IMR-90 (cell line): ENCODE measurements around the gene SMIM5. TPM values are rescaled to one million over a fixed set of nuclear protein-coding genes. Genes with fewer than 3 reads are reported as not detected.

Experiments used
- ATAC-seq: fragments of 200-7000 bp; cut with Tn5 transposase; 2 replicates; pipeline ENCODE4 v1.9.1; 2020; ENCODE audit warnings: low read depth, mild to moderate bottlenecking, moderate library complexity
- BruUV-seq: library from RNA; stranded (reverse); fragments of 400-500 nt; replicated peaks from 2 replicates; lab custom pipeline; 2021; lab: Mats Ljungman, UMichigan
- CTCF ChIA-PET: fragments of 300-600 bp; formaldehyde crosslinking; extraction: SDS; loops from one replicate; lab custom pipeline; 2021; ENCODE audit warnings: antibody characterized with exemption; lab: Yijun Ruan, JAX
- POLR2A ChIA-PET: fragments of 300-600 bp; sonication (Branson Sonifier 250); formaldehyde crosslinking; loops from one replicate; lab custom pipeline; 2022; ENCODE audit warnings: antibody characterized with exemption; ENCODE audit not compliant: unreplicated experiment; lab: Charles Lee
- DNase-seq: peaks from one replicate; pipeline ENCODE4 v3.0.0; 2013
- H2AFZ ChIP-seq: replicated peaks from 2 replicates; pipeline ENCODE3; 2013; ENCODE audit warnings: low read length, mild to moderate bottlenecking; ENCODE audit not compliant: poor library complexity
- H2AK5ac ChIP-seq: 2 replicates; pipeline ENCODE4 v1.6.1; 2013; ENCODE audit warnings: low read depth, low read length, inconsistent platforms
- H2AK9ac ChIP-seq: replicated peaks from 2 replicates; pipeline ENCODE3; 2013; ENCODE audit warnings: mild to moderate bottlenecking, low read depth, low read length, moderate library complexity; ENCODE audit not compliant: poor library complexity
- H2BK120ac ChIP-seq: 2 replicates; pipeline ENCODE4 v1.6.1; 2013; ENCODE audit warnings: low read depth, low read length, inconsistent platforms
- H2BK15ac ChIP-seq: 3 replicates; pipeline ENCODE4 v1.6.1; 2013; ENCODE audit warnings: low read depth, low read length, inconsistent platforms
- H2BK20ac ChIP-seq: 2 replicates; pipeline ENCODE4 v1.6.1; 2013; ENCODE audit warnings: low read depth, mild to moderate bottlenecking, inconsistent platforms, low read length, moderate library complexity
- H2BK5ac ChIP-seq: 2 replicates; pipeline ENCODE4 v1.6.1; 2013; ENCODE audit warnings: mild to moderate bottlenecking, low read depth, low read length, inconsistent platforms; ENCODE audit not compliant: poor library complexity, severe bottlenecking
- H3K14ac ChIP-seq: replicated peaks from 2 replicates; pipeline ENCODE4 v1.6.1; 2013; ENCODE audit warnings: low read depth, low read length, inconsistent platforms
- H3K18ac ChIP-seq: 2 replicates; pipeline ENCODE4 v1.6.1; 2013; ENCODE audit warnings: low read depth, low read length, control low read depth
- H3K23ac ChIP-seq: 2 replicates; pipeline ENCODE4 v1.6.1; 2013; ENCODE audit warnings: low read depth, low read length, inconsistent platforms
- H3K27ac ChIP-seq: 2 replicates; pipeline ENCODE4 v1.5.1; 2013; ENCODE audit warnings: mild to moderate bottlenecking, control low read depth, low read length; ENCODE audit not compliant: insufficient read depth
- H3K27me3 ChIP-seq: 2 replicates; pipeline ENCODE4 v1.6.1; 2013; ENCODE audit warnings: low read length; ENCODE audit not compliant: control insufficient read depth, insufficient read depth
- H3K36me3 ChIP-seq: 2 replicates; pipeline ENCODE4 v1.6.1; 2013; ENCODE audit warnings: low read length, mixed read lengths; ENCODE audit not compliant: control insufficient read depth, insufficient read depth
- H3K4ac ChIP-seq: 2 replicates; pipeline ENCODE4 v1.6.1; 2013; ENCODE audit warnings: low read depth, low read length, inconsistent platforms
- H3K4me1 ChIP-seq: 2 replicates; pipeline ENCODE4 v1.6.1; 2013; ENCODE audit warnings: low read length, mixed read lengths; ENCODE audit not compliant: control insufficient read depth, insufficient read depth
- H3K4me2 ChIP-seq: 2 replicates; pipeline ENCODE4 v1.6.1; 2013; ENCODE audit warnings: low read depth, mild to moderate bottlenecking, control low read depth, low read length, moderate library complexity
- H3K4me3 ChIP-seq: 2 replicates; pipeline ENCODE4 v1.5.1; 2013; ENCODE audit warnings: low read depth, mild to moderate bottlenecking, control low read depth, low read length, moderate library complexity; ENCODE audit not compliant: insufficient read depth
- H3K56ac ChIP-seq: 2 replicates; pipeline ENCODE4 v1.6.1; 2013; ENCODE audit warnings: low read length, inconsistent platforms; ENCODE audit not compliant: insufficient read depth; ENCODE audit errors: extremely low read depth
- H3K79me1 ChIP-seq, 2 experiments: 2 replicates each; pipeline ENCODE4 v1.6.1; 2013; ENCODE audit warnings: low read length in 2 of 2, inconsistent platforms in 1 of 2, low read depth in 1 of 2
- H3K9ac ChIP-seq: 2 replicates; pipeline ENCODE4 v1.6.1; 2013; ENCODE audit warnings: low read depth, low read length, control low read depth
- H3K9me1 ChIP-seq: 2 replicates; pipeline ENCODE4 v1.6.1; 2013; ENCODE audit warnings: low read length, inconsistent platforms; ENCODE audit not compliant: insufficient read depth
- H3K9me3 ChIP-seq: 2 replicates; pipeline ENCODE4 v1.6.1; 2013; ENCODE audit warnings: low read length; ENCODE audit not compliant: control insufficient read depth, insufficient read depth
- H4K20me1 ChIP-seq: 2 replicates; pipeline ENCODE4 v1.6.1; 2013; ENCODE audit warnings: low read length, inconsistent platforms; ENCODE audit not compliant: insufficient read depth
- H4K5ac ChIP-seq: 2 replicates; pipeline ENCODE4 v1.6.1; 2013; ENCODE audit warnings: mild to moderate bottlenecking, low read depth, low read length, control low read depth
- H4K8ac ChIP-seq, 2 experiments: 2 replicates each; pipeline ENCODE4 v1.6.1; 2013; ENCODE audit warnings: low read depth in 2 of 2, low read length in 2 of 2, control low read depth in 1 of 2, inconsistent platforms in 1 of 2
- H4K91ac ChIP-seq: 2 replicates; pipeline ENCODE4 v1.6.1; 2013; ENCODE audit warnings: low read depth, low read length, inconsistent platforms; ENCODE audit not compliant: insufficient read depth
- BHLHE40 ChIP-seq: fragments of 150-350 bp; IDR thresholded peaks from 2 replicates; pipeline ENCODE4 v1.6.1; 2016; ENCODE audit warnings: mild to moderate bottlenecking, low read depth, low read length
- CTCF ChIP-seq: conservative IDR thresholded peaks from 2 replicates; pipeline ENCODE4 v1.5.1; 2012; ENCODE audit warnings: mild to moderate bottlenecking, low read depth, low read length, improper control_type of control experiment
- MAFK ChIP-seq: IDR thresholded peaks from 2 replicates; pipeline ENCODE4 v1.6.1; 2012; ENCODE audit warnings: low read depth, low read length, improper control_type of control experiment
- MAZ ChIP-seq: IDR thresholded peaks from 2 replicates; pipeline ENCODE4 v1.6.1; 2012; ENCODE audit warnings: low read depth, mild to moderate bottlenecking, low read length, improper control_type of control experiment, moderate library complexity, borderline replicate concordance
- RAD21 ChIP-seq: IDR thresholded peaks from 2 replicates; pipeline ENCODE4 v1.6.1; 2012; ENCODE audit warnings: low read length, improper control_type of control experiment
- WGBS, 2 experiments: methylation state at CpG; one replicate each; pipeline versions ENCODE4 v1.1.5 to v1.1.7; 2013; ENCODE audit warnings: missing lambda C conversion rate in 2 of 2; ENCODE audit not compliant: insufficient read length in 1 of 2; ENCODE audit errors: extremely low coverage in 2 of 2; 5-methylcytosine and 5-hydroxymethylcytosine counted together
- dilution Hi-C: fragments of 300-500 bp; cut with HindIII; formaldehyde crosslinking; loops from one replicate; pipeline ENCODE4 v1.14.3; 2018; ENCODE audit warnings: low sequenced_read_pairs; ENCODE audit not compliant: unreplicated experiment
- in situ Hi-C: fragments of 300-500 bp; cut with MboI; formaldehyde crosslinking; loops from 3 replicates; pipeline ENCODE4 v1.14.3; 2019; ENCODE audit warnings: low sequenced_read_pairs, inconsistent platforms, mixed read lengths
- intact Hi-C: fragments of 100-400 bp; cut with micrococcal nuclease; formaldehyde crosslinking; loops from 2 replicates; pipeline ENCODE4 v1.10.0; 2022
- polyA plus RNA-seq, 3 experiments: library from polyadenylated mRNA; depleted of rRNA; stranded (reverse); fragments of >200 nt; gene quantifications; 2 replicates each; pipeline ENCODE4 v1.2.3, GENCODE V29; 2012; ENCODE audit warnings: low replicate concordance in 1 of 3
- total RNA-seq: library from RNA; depleted of rRNA; stranded (reverse); fragments of >200 nt; gene quantifications from 2 replicates; pipeline ENCODE4 v1.2.3, GENCODE V29; 2012

Gene SMIM5
- total and polyA plus RNA-seq, 2 of the 4 experiments (the other 2 are of a cell fraction): not detected

DNA sequence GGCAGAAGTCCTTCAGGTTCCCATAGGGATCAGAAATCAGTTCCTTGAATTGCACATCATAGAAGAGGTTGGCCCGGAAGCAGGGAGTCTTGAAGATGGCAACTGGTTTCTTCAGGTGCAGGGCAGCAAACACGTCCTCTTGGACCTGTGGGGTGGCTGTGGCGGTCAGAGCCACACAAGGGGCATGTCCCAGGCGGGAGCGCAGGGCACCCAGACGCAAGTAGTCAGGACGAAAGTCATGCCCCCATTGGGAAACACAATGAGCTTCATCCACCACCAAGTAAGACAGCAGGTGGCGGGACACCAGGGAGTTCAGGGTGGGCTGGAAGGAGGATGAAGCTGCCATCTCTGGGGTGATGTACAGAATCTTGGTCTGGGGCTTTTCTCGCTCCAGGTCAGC lies 29.3 kb downstream of the SMIM5 start:
- Histone ChIP-seq H2AK9ac (peak overlapping the region; percentile 35), H3K18ac (no peak overlapping the region), H3K23ac (no peak overlapping the region), H2AK5ac (no peak overlapping the region), H3K4ac (no peak overlapping the region), H3K9me1 (0 out of 2 replicates have a peak, but pooled peaks cover 3% of the 10 kb centered on the region), H3K27me3 (no peaks in the 10 kb centered on the region), H2AFZ (no peak overlapping the region), H2BK5ac (no peak overlapping the region), H2BK120ac (no peak overlapping the region), H4K5ac (no peak overlapping the region), H4K91ac (no peak overlapping the region), H3K9ac (no peak overlapping the region), H3K4me3 (no peak overlapping the region), H2BK15ac (no peak overlapping the region), H3K14ac (no peak overlapping the region), H2BK20ac (no peak overlapping the region), H4K8ac (no peak overlapping the region), H3K4me2 (no peak overlapping the region), H3K27ac (no peak overlapping the region), H3K79me1 (peaks cover 17 to 28% of the 10 kb centered on the region in 2 experiments), H3K36me3 (peaks cover 26% of the 10 kb centered on the region), H3K56ac (no peak overlapping the region), H4K20me1 (no peaks in the 10 kb centered on the region), H3K9me3 (no peaks in the 10 kb centered on the region), H3K4me1 (peaks cover 5% of the 10 kb centered on the region)
- no TSS peak for BruUV-seq
- dilution Hi-C loops: no loop called here
- TF ChIP-seq BHLHE40: no peak
- TF ChIP-seq MAFK: no peak
- TF ChIP-seq RAD21: no peak
- TF ChIP-seq CTCF: no peak
- no peak for TF ChIP-seq MAZ
- DNase-seq (no peak), ATAC-seq (no peak)
- in situ Hi-C loops: no loop called here
- CTCF ChIA-PET: no interaction called here
- intact Hi-C loops: no loop called here
- WGBS, 2 experiments: 100% methylated on average over 2 of the region's 9 CpGs; no CpG with 5 or more reads in 1 of the 2 experiments
- POLR2A ChIA-PET: no interaction called here
